ENCODE measurements around the gene ZNF488. TPM values are rescaled to one million over a fixed set of nuclear protein-coding genes. Genes with fewer than 3 reads are reported as not detected.
A peak's percentile ranks its signal among the peaks of the same experiment; 100 is the strongest.

Gene ZNF488
- total RNA-seq, 4 donors from 2014 or later, result 4.1 to 23.5 (median 16.1) TPM

DNA sequence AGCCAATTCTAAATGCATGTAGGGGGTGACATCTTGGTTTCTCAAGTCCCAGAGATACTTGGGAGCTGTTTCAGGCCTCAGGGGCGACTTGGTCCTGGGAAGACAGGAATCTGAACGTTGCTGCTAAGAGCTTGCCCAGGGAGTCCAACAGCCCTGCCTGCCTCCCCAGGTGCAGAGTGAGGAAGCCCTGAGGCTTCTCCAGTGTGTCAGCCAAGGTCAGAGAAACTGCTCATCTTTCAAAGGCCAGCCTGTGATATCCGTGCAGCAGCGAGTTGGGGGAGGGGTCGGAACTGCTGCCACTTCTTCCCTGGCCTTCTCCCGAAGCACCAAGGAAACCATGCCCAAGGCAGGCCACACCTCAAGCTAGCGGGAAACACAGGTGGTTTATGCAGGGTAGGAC, 52.1 kb downstream of the ZNF488 start:
- Histone ChIP-seq H3K4me1 (peaks cover 0 to 20% (median 0%) of the 10 kb centered on the region in 4 donors), H3K27me3 (no peaks in the 10 kb centered on the region), H3K9me3 (no peaks in the 10 kb centered on the region), H3K36me3 (no peaks in the 10 kb centered on the region), H3K27ac (no peak overlapping the region), H3K4me3 (no peak overlapping the region)
- DNase-seq, result no peak
- TF ChIP-seq POLR2A (IDR thresholded peaks at IDR 0.05), result no peak
- TF ChIP-seq, protein P1, sequence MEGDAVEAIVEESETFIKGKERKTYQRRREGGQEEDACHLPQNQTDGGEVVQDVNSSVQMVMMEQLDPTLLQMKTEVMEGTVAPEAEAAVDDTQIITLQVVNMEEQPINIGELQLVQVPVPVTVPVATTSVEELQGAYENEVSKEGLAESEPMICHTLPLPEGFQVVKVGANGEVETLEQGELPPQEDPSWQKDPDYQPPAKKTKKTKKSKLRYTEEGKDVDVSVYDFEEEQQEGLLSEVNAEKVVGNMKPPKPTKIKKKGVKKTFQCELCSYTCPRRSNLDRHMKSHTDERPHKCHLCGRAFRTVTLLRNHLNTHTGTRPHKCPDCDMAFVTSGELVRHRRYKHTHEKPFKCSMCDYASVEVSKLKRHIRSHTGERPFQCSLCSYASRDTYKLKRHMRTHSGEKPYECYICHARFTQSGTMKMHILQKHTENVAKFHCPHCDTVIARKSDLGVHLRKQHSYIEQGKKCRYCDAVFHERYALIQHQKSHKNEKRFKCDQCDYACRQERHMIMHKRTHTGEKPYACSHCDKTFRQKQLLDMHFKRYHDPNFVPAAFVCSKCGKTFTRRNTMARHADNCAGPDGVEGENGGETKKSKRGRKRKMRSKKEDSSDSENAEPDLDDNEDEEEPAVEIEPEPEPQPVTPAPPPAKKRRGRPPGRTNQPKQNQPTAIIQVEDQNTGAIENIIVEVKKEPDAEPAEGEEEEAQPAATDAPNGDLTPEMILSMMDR (IDR thresholded peaks at IDR 0.05), result no peak

DNA sequence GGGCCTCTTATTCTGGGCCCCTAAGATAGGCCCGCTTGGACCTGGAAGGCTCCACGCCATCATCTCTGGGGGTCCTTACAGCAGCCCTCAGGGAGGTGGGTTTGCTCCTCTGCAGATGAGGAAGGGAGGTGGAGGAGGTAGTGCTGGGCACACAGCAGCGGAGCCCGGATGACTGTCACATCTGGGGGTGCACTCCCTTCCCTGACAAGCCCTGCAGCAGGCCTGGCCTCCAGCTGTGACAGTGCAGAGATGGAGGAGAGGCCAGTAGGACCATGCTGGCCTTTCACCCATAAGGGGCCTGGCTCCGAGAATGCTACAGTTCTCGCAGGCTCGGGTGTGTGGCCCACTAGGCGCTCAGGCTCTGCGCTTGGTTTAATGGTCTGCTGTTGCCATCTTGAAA, 52.6 kb downstream of the ZNF488 start:
- Histone ChIP-seq H3K4me3 (no peak overlapping the region), H3K36me3 (no peaks in the 10 kb centered on the region), H3K9me3 (no peaks in the 10 kb centered on the region), H3K27ac (peak overlapping the region in 1 of 4 donors; percentile 65), H3K27me3 (no peaks in the 10 kb centered on the region), H3K4me1 (peaks cover 0 to 20% (median 0%) of the 10 kb centered on the region in 4 donors)
- DNase-seq, result no peak
- TF ChIP-seq, protein P1 (IDR thresholded peaks at IDR 0.05), result no peak
- no peak for TF ChIP-seq POLR2A (IDR thresholded peaks at IDR 0.05)

DNA sequence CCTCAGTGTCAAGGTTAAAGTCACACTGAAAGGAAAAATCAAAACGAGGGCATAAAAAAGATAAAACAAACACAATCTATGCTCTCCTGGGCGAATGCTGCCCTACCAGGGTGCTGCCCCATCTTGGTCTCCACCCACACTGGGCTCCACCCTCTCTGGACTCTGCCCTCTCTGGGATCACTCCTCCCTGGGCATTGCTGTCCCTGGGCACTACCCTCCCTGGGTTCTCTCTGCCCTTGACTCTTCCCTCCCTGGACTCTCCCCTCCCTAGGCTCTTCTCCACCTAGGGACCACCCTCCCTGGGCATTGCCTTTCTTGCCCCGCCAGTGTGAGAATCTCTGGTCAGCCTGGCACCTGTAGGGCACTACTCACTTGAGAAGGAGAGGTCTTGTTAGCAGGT, 53.3 kb downstream of the ZNF488 start:
- Histone ChIP-seq H3K27ac (peak overlapping the region in 2 of 4 donors; percentile 65 to 83), H3K27me3 (no peaks in the 10 kb centered on the region), H3K36me3 (no peaks in the 10 kb centered on the region), H3K9me3 (no peaks in the 10 kb centered on the region), H3K4me1 (peaks cover 0 to 20% (median 0%) of the 10 kb centered on the region in 4 donors), H3K4me3 (no peak overlapping the region)
- TF ChIP-seq, protein P1 (IDR thresholded peaks at IDR 0.05), result no peak
- peak in 1 of 2 donors; percentile 8 for TF ChIP-seq POLR2A (IDR thresholded peaks at IDR 0.05)
- DNase-seq, result peak in 2 of 3 donors; percentile 90 to 91

DNA sequence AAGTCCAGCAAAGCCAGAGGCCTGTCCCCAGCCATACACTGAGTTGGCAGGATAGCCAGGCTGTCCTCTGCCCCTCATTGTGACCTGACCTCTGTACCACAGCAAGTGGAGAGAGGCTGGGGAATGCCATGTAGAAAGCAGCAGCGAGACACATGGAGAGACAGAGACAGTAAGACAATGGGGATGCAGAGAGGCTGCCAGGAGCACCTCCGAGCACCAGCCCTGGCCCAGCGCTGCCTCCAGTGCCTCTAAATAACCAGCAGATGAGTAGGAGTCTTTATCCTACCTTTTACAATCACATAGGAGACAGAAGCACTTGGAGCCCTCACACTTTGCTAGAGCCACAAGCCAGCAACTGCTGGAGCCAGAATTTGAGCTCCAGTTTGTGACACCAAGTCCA, 53.7 kb downstream of the ZNF488 start:
- no peaks in the 10 kb centered on the region for H3K27me3 ChIP-seq
- no peak for DNase-seq
- TF ChIP-seq POLR2A (IDR thresholded peaks at IDR 0.05), result no peak
- TF ChIP-seq, protein P1 (IDR thresholded peaks at IDR 0.05), result no peak
- peak overlapping the region in 2 of 4 donors; percentile 65 to 83 for H3K27ac ChIP-seq
- H3K4me3 ChIP-seq, result no peak overlapping the region
- H3K4me1 ChIP-seq, result peaks cover 0 to 20% (median 0%) of the 10 kb centered on the region in 4 donors
- no peaks in the 10 kb centered on the region for H3K36me3 ChIP-seq
- no peaks in the 10 kb centered on the region for H3K9me3 ChIP-seq

DNA sequence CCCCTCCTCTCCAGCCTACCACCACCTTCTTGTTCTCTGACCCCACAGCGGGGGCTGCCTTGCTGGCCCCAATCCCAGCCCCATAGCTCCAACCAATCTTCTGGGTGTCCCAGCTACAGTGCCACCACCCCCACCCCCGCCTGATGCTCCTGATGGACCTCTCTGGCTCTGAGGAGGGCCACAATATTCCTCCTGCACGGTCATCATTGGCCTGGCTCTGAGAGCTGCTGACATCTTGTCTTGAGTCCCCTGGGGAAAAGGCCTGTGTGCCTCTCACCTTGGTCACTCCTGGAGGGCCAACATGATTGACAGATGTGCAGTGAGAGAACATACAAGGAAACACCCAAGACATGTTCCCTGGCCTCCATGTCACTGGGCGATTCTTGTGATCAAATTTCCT, 54.2 kb downstream of the ZNF488 start:
- peak overlapping the region in 2 of 4 donors; percentile 65 to 83 for H3K27ac ChIP-seq

More for the DNA sequence above, 54.2 kb downstream of the ZNF488 start:
- no peaks in the 10 kb centered on the region for H3K36me3 ChIP-seq
- H3K9me3 ChIP-seq, result no peaks in the 10 kb centered on the region
- H3K4me1 ChIP-seq, result peaks cover 0 to 20% (median 0%) of the 10 kb centered on the region in 4 donors
- H3K4me3 ChIP-seq, result no peak overlapping the region
- DNase-seq, result no peak
- no peaks in the 10 kb centered on the region for H3K27me3 ChIP-seq
- no peak for TF ChIP-seq POLR2A (IDR thresholded peaks at IDR 0.05)
- TF ChIP-seq, protein P1 (IDR thresholded peaks at IDR 0.05), result no peak

All from Peyer's patch (tissue), 4 donors.